ENCODE measurements around the gene C3orf33. TPM values are rescaled to one million over a fixed set of nuclear protein-coding genes. Genes with fewer than 3 reads are reported as not detected.
"Not testable (repeated sequence)": the region's sequence is repeated elsewhere in the genome, so short reads cannot be mapped to it uniquely, and the experiment has no call there.

The C3orf33 gene
- total and polyA plus RNA-seq, 2 experiments from 2014 or later = 3.5 to 4.7 TPM

DNA sequence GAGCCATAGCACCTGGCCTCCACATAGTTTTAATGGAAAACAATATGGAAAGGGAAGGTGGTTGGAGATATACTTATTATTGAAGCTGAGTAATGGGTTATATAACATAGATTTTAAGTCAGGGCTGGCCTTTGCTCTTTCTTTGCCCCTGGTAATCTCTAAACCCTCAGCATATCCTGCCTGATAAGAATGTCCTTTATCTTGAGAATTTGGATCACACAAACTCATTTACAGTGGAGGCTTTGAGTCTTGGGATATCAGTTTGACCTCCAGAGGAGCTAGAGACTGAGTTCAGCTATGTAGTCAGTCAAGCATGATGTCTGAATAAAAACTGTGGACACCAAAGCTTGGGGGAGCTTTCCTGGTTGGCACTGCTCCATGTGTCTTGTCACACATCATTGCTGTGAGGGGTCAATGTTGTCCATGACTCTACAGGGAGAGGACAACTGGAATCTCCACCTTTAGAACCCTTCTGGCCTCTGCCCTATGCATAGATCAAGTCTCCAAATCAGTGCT lies 9.0 kb upstream of the C3orf33 start (continued):
- TF ChIP-seq CTCF (conservative IDR thresholded peaks at IDR 0.05; ENCODE audit: low read depth in 2 of 2) (no peak), STAT1 (IDR thresholded peaks at IDR 0.05; ENCODE audit: unreplicated experiment) (no peak)

- H3K4me3 Mint-ChIP-seq; H3K27me3 Mint-ChIP-seq (ENCODE audit: insufficient read depth, low read depth, poor library complexity); H3K4me3 ChIP-seq; H3K9me3 Mint-ChIP-seq; H4K20me1 ChIP-seq (replicated peaks; ENCODE audit: insufficient read depth); ATAC-seq; H3K36me3 Mint-ChIP-seq (ENCODE audit: low read depth); H3K9me2 ChIP-seq (ENCODE audit: insufficient read depth); H3K4me2 ChIP-seq; H3K36me3 ChIP-seq (ENCODE audit: insufficient read depth); H3K27ac ChIP-seq (ENCODE audit: low read depth); H3K27ac Mint-ChIP-seq; H3F3A ChIP-seq (replicated peaks; ENCODE audit: low read depth); H2AFZ ChIP-seq; H3K79me2 ChIP-seq (replicated peaks; ENCODE audit: insufficient read depth); DNase-seq (ENCODE audit: low spot score); H3K27me3 ChIP-seq (ENCODE audit: insufficient read depth); H3K4me1 ChIP-seq (ENCODE audit: insufficient read depth); H3K4me1 Mint-ChIP-seq: not testable (repeated sequence)
Observed at GRCh38 chr3:155813224-155813623, 7.1 kb upstream of the C3orf33 start.

- Mint-ChIP-seq H3K9me3 (no peaks in the 10 kb centered on the region), H3K27ac (no peak overlapping the region), H3K4me3 (no peak overlapping the region), H3K4me1 (peaks cover 4% of the 10 kb centered on the region; the same call in 2 of the 3 replicates), H3K27me3 (ENCODE audit: insufficient read depth, low read depth, poor library complexity) (peaks cover 5% of the 10 kb centered on the region), H3K36me3 (ENCODE audit: low read depth) (no peaks in the 10 kb centered on the region)
- H3K4me2 ChIP-seq = no peak overlapping the region
- DNase-seq (ENCODE audit: low spot score) (no peak), ATAC-seq (no peak)
- no peaks in the 10 kb centered on the region for H4K20me1 ChIP-seq (replicated peaks; ENCODE audit: insufficient read depth)
- H3F3A ChIP-seq (replicated peaks; ENCODE audit: low read depth) = no peaks in the 10 kb centered on the region; the same call in 1 of the 2 replicates
- H3K36me3 ChIP-seq (ENCODE audit: insufficient read depth) = no peaks in the 10 kb centered on the region
- no peak overlapping the region for H3K27ac ChIP-seq (ENCODE audit: low read depth)
- no peaks in the 10 kb centered on the region for H3K79me2 ChIP-seq (replicated peaks; ENCODE audit: insufficient read depth)
- H3K4me3 ChIP-seq = no peak overlapping the region
- TF ChIP-seq ZNF114 (CRISPR knock-in tag; IDR thresholded peaks at IDR 0.05) = no peak
- TF ChIP-seq ZNF331 (CRISPR knock-in tag; IDR thresholded peaks at IDR 0.05; ENCODE audit: low read depth) = no peak
- TF ChIP-seq CTCF (conservative IDR thresholded peaks at IDR 0.05; ENCODE audit: low read depth in 2 of 2) = no peak
- H3K4me1 ChIP-seq (ENCODE audit: insufficient read depth) = peaks cover 6% of the 10 kb centered on the region; the same call in 1 of the 2 replicates
- no peaks in the 10 kb centered on the region for H3K9me2 ChIP-seq (ENCODE audit: insufficient read depth)
- peaks cover 3% of the 10 kb centered on the region; the same call in 1 of the 2 replicates for H3K27me3 ChIP-seq (ENCODE audit: insufficient read depth)
- no peak overlapping the region for H2AFZ ChIP-seq
Observed at GRCh38 chr3:155809181-155809580, 3.1 kb upstream of the C3orf33 start.

Data from GM23338 (cell line).